GM12864 (cell line): ENCODE results near the gene GPX5.
"Not testable (repeated sequence)": the region's sequence is repeated elsewhere in the genome, so short reads cannot be mapped to it uniquely, and the experiment has no call there.

Experiments used
- DNase-seq: peaks from one replicate; pipeline ENCODE4 v3.0.0-alpha.2; 2011; ENCODE audit warnings: low read depth
- H3K4me3 ChIP-seq: 2 replicates; pipeline ENCODE4 v1.5.1; 2011; ENCODE audit warnings: mild to moderate bottlenecking, low read depth, low read length, control low read depth
- CTCF ChIP-seq: IDR thresholded peaks from 2 replicates; pipeline ENCODE4 v1.5.1; 2011; ENCODE audit warnings: low read depth, mild to moderate bottlenecking, moderate library complexity, low read length, control low read depth, inconsistent platforms; ENCODE audit errors: missing control alignments

The GPX5 gene

DNA sequence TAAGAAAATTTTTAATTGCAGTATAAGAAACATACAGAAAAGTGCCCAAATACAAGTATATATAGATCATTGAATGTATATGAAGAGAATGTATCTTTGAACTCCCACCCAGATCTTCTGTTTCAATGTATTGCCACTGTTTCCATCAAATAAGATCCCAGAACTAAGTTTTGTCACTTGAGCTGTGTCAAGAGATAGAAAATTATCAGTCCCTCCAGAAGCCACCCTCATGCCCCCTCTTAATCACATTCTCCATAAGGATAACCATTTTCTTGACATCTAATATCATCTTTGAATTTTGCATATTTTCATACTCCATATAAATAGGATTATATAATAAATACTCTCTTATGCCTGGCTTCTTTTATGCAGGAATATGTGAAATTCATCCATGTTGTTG, 20.3 kb downstream of the GPX5 start:
- no peak overlapping the region for H3K4me3 ChIP-seq
- DNase-seq = no peak
- TF ChIP-seq CTCF = no peak

DNA sequence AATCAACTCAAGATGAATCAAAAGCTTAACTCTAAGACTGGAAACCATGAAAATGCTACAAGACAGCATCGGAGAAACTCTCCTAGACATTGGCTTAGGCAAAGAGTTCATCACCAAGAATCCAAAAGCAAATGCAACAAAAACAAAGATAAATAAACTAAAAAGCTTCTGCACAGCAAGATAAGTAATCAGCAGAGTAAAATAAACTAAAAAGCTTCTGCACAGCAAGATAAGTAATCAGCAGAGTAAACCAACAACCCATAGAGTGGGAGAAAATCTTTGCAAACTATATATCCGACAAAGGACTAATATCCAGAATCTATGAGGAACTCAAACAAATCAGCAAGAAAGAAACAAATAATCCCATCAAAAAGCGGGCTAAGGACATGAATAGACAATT, 21.3 kb downstream of the GPX5 start:
- not testable (repeated sequence) for H3K4me3 ChIP-seq, DNase-seq

DNA sequence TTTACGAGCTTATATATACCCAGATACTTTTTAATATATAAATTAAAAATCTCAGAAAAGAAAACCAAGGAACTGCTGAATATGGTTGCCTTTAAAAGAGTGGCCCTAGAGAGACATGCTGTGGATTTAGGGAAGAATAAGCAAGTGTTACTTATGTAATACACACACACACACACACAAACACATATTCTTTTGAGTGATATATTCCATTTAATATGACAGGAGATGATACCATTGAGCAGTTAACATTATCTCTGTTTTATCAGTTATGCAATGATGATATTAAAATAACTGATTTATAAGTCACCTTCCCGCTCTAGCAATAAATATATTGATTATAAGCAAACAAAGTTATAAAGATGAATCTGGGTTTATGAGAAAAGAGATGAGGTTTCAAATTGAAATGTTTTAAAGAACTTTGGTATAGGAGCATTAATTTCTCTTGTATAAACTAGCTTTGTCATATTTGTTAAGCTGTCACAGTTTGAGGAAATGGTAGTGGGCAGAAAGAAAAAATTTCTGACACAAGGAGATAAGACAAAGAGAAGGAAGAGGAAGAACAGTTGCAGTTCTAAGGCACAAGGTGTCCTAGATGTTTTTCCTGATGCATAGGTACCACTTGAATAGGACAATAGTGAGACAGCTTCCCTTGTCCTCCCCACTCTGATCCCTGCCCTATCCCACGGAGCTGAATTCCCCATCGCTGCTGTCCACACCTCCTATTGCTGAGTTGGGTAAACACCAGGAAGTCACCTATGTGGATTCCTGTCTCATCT, 26.4 kb downstream of the GPX5 start:
- TF ChIP-seq CTCF = no peak
- no peak for DNase-seq
- H3K4me3 ChIP-seq = no peak overlapping the region

DNA sequence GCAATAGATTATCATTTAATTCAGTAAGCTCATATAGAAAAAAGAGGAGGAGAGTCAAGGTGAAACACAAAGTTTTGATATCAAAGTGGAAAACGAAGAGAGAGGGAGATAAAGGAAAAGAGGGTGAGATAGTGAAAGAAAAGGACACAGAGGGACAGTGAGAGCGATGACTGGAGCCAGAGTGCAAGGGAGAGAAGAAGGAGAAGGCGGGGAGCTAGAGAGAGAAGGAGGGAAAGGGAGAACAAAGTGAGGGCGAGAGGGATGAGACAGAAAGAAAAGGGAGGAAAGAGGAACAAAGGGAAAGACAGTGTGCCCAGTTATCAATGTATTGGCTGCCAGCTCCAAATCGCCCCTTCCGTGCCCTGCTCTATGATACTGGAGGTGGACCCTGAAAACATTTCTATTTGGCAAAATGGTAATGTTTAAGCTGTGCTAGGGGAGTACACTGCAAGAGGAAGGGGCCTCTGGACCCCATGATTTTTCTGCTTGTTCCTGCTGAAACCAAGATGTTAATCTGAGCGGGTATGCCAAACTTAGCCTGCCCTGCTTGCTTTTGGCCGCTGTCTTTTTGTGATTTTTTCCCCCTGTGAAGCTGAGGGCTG, 27.8 kb downstream of the GPX5 start:
- no peak overlapping the region for H3K4me3 ChIP-seq
- no peak for DNase-seq
- no peak for TF ChIP-seq CTCF

GRCh38 chr6:28553986-28554881, 28.6 kb downstream of the GPX5 start:
- TF ChIP-seq CTCF = no peak
- DNase-seq = no peak
- no peak overlapping the region for H3K4me3 ChIP-seq

DNA sequence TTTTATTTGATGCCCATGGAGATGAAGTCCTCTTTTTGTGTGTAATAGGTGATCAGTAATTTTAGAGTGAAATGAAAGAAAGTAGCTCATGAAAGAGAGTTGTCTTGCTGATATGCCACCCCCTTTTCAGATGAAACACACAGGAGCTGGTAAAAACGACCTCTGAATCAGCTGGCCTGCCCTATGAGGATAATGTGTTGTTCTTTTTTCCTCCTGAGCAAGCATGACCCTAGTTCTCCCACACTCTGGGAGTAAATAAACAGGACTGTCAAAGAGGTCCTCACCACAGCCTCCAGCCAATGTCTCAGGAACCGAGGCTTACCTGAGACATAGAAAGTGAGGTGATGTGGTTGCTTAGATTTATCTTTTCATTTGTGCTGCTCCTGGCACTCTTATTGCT, 29.5 kb downstream of the GPX5 start:
- DNase-seq = no peak
- no peak for TF ChIP-seq CTCF
- no peak overlapping the region for H3K4me3 ChIP-seq

DNA sequence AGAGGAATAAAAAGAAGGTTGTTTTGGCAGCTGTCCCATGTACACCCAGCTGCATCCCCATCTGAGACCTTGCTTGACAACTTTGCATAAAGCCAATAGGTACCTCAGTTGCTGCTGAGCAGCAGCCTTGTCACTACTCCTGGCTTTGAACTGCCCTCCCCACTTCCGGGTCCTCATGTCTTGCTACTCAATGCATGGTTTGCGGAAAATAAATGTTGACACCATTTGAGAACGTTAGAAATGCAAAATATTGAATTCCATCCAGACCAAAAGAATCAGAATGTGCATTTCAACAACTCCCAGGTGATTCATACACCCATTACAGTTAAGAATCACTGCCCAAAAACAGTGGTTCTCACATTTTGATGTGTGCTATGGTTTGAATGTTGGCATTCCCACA, 32.9 kb downstream of the GPX5 start:
- H3K4me3 ChIP-seq = no peak overlapping the region
- DNase-seq = no peak

More for the DNA sequence above, 32.9 kb downstream of the GPX5 start:
- TF ChIP-seq CTCF = no peak
